Keratinocyte (primary cell): ENCODE data around the gene ARID3C. TPM values are rescaled to one million over a fixed set of nuclear protein-coding genes. Genes with fewer than 3 reads are reported as not detected.

Source experiments
- DNase-seq: peaks from one replicate; pipeline ENCODE4 v3.0.0-alpha.2; 2011; ENCODE audit warnings: low read depth, missing footprints, low spot score
- FAIRE-seq: peaks from 2 replicates; lab custom pipeline; 2011; peaks lifted over from hg19 to GRCh38; lab: Jason Lieb, UNC
- H2AFZ ChIP-seq: 2 replicates; pipeline ENCODE4 v1.6.0; 2012; ENCODE audit warnings: low read length, control low read depth, inconsistent platforms; ENCODE audit not compliant: control insufficient read depth
- H3K27ac ChIP-seq: 2 replicates; pipeline ENCODE4 v1.5.1; 2011; ENCODE audit warnings: low read length; ENCODE audit not compliant: control insufficient read depth, insufficient read depth
- H3K27me3 ChIP-seq: 3 replicates; pipeline ENCODE4 v1.6.0; 2011; ENCODE audit warnings: low read length; ENCODE audit not compliant: control insufficient read depth, insufficient read depth; ENCODE audit errors: extremely low read depth
- H3K36me3 ChIP-seq, 2 experiments: 2 replicates in 1 of 2; 3 replicates in 1 of 2; pipeline ENCODE4 v1.5.1; 2011; ENCODE audit warnings: low read length in 2 of 2, mild to moderate bottlenecking in 1 of 2; ENCODE audit not compliant: control insufficient read depth in 2 of 2, insufficient read depth in 2 of 2; ENCODE audit errors: extremely low read depth in 1 of 2
- H3K4me1 ChIP-seq: 3 replicates; pipeline ENCODE4 v1.5.1; 2011; ENCODE audit warnings: low read length; ENCODE audit not compliant: control insufficient read depth, insufficient read depth; ENCODE audit errors: extremely low read depth
- H3K4me2 ChIP-seq: 3 replicates; pipeline ENCODE4 v1.6.0; 2011; ENCODE audit warnings: low read depth, low read length; ENCODE audit not compliant: control insufficient read depth, insufficient read depth; ENCODE audit errors: extremely low read depth
- H3K4me3 ChIP-seq, 3 experiments: fragments of 200-600 bp in 1 of 3; sonication (generic) in 1 of 3; 2 replicates in 2 of 3; 3 replicates in 1 of 3; pipeline ENCODE4 v1.5.1; 2011 to 2016; ENCODE audit warnings: low read length in 3 of 3, mild to moderate bottlenecking in 3 of 3, control low read depth in 2 of 3, inconsistent platforms in 1 of 3, low read depth in 1 of 3, mixed read lengths in 1 of 3, mixed run types in 1 of 3, moderate library complexity in 1 of 3; ENCODE audit not compliant: control insufficient read depth in 2 of 3, insufficient read depth in 2 of 3; ENCODE audit errors: extremely low read depth in 1 of 3
- H3K79me2 ChIP-seq: 2 replicates; pipeline ENCODE4 v1.6.0; 2012; ENCODE audit warnings: low read length; ENCODE audit not compliant: control insufficient read depth, insufficient read depth
- H3K9ac ChIP-seq: 3 replicates; pipeline ENCODE4 v1.6.0; 2011; ENCODE audit warnings: low read length; ENCODE audit not compliant: control insufficient read depth, insufficient read depth; ENCODE audit errors: extremely low read depth
- H3K9me1 ChIP-seq: 3 replicates; pipeline ENCODE4 v1.6.0; 2011; ENCODE audit warnings: low read length; ENCODE audit not compliant: control insufficient read depth, insufficient read depth; ENCODE audit errors: extremely low read depth
- H3K9me3 ChIP-seq: 2 replicates; pipeline ENCODE4 v1.5.1; 2012; ENCODE audit warnings: low read depth, low read length; ENCODE audit not compliant: control insufficient read depth
- H4K20me1 ChIP-seq: 3 replicates; pipeline ENCODE4 v1.6.0; 2011; ENCODE audit warnings: low read length; ENCODE audit not compliant: control insufficient read depth, insufficient read depth; ENCODE audit errors: extremely low read depth
- EZH2 ChIP-seq: IDR thresholded peaks from one replicate; pipeline ENCODE4 v1.6.1; 2012; ENCODE audit warnings: inconsistent platforms, mild to moderate bottlenecking, low read length, moderate library complexity
- dilution Hi-C: fragments of 300-500 bp; cut with MboI; formaldehyde crosslinking; loops from one replicate; pipeline ENCODE4 v1.7.0; 2020; ENCODE audit warnings: low sequenced_read_pairs; ENCODE audit not compliant: extremely low pct_ligation_motif_present
- polyA plus RNA-seq, 5 experiments: library from polyadenylated mRNA; depleted of rRNA in 3 of 5; stranded (reverse) in 3 of 5; stranded (forward) in 1 of 5; unstranded in 1 of 5; fragments of >200 nt; gene quantifications; 1 replicate in 1 of 5; 2 replicates in 3 of 5; 3 replicates in 1 of 5; pipeline versions ENCODE4 v1.2.1 to v1.2.3, GENCODE V29; 2011 to 2012; ENCODE audit warnings: missing spikeins in 2 of 5, low read depth in 1 of 5, low replicate concordance in 1 of 5
- TF ChIP-seq, protein P1 (sequence below), 3 experiments: IDR thresholded peaks in 1 of 3; conservative IDR thresholded peaks in 1 of 3; optimal IDR thresholded peaks in 1 of 3; 2 replicates in 2 of 3; 3 replicates in 1 of 3; pipeline versions ENCODE3 to v1.5.1; 2011; ENCODE audit warnings: low read length in 3 of 3, mild to moderate bottlenecking in 3 of 3, moderate library complexity in 2 of 3, control low read depth in 1 of 3, inconsistent platforms in 1 of 3; ENCODE audit not compliant: insufficient read depth in 2 of 3; ENCODE audit errors: extremely low read depth in 1 of 3

ARID3C gene
- polyA plus RNA-seq, 1 donor (not counting 4 experiments of a cell fraction or from before 2014, with no cell fraction given), result not detected

DNA sequence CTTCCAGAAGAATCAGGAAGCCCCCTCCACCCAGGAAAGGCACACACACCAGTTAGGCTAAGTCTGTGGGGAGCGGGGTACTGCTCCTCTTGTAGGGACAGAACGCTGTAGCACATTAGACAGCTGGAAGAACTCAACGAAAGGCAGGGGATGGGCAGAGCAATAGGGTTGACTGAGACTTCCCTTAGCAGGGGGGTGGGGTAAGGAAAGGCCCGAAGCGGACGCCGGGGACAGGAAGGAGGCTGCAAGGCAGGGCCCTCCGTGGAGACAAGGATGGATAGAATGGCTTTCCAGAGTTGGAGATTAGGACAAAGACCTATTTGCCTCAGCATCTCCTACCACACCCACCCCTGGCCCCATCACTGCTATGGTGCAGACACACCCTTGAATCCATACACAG is 53.6 kb downstream of the ARID3C start:
- H3K27me3 ChIP-seq, result peaks cover 67% of the 10 kb centered on the region
- H3K4me1 ChIP-seq, result no peaks in the 10 kb centered on the region
- H3K36me3 ChIP-seq, result no peaks in the 10 kb centered on the region
- FAIRE-seq, result no peak
- H4K20me1 ChIP-seq, result no peaks in the 10 kb centered on the region
- no peak overlapping the region for H2AFZ ChIP-seq
- no peak overlapping the region for H3K27ac ChIP-seq
- no peaks in the 10 kb centered on the region for H3K9me3 ChIP-seq
- H3K4me3 ChIP-seq, result no peak overlapping the region
- no peaks in the 10 kb centered on the region for H3K79me2 ChIP-seq
- no peak overlapping the region for H3K4me2 ChIP-seq
- DNase-seq, result no peak
- dilution Hi-C loops, result no loop called here
- no peak for TF ChIP-seq EZH2
- TF ChIP-seq, protein P1, sequence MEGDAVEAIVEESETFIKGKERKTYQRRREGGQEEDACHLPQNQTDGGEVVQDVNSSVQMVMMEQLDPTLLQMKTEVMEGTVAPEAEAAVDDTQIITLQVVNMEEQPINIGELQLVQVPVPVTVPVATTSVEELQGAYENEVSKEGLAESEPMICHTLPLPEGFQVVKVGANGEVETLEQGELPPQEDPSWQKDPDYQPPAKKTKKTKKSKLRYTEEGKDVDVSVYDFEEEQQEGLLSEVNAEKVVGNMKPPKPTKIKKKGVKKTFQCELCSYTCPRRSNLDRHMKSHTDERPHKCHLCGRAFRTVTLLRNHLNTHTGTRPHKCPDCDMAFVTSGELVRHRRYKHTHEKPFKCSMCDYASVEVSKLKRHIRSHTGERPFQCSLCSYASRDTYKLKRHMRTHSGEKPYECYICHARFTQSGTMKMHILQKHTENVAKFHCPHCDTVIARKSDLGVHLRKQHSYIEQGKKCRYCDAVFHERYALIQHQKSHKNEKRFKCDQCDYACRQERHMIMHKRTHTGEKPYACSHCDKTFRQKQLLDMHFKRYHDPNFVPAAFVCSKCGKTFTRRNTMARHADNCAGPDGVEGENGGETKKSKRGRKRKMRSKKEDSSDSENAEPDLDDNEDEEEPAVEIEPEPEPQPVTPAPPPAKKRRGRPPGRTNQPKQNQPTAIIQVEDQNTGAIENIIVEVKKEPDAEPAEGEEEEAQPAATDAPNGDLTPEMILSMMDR (optimal IDR thresholded peaks at IDR 0.05 in 1 of 3, IDR thresholded peaks at IDR 0.05 in 1 of 3, conservative IDR thresholded peaks at IDR 0.05 in 1 of 3; ENCODE audit: extremely low read depth in 1 of 3, insufficient read depth in 2 of 3, low read length in 3 of 3), result no peak
- H3K9ac ChIP-seq, result no peak overlapping the region
- H3K9me1 ChIP-seq, result no peaks in the 10 kb centered on the region

DNA sequence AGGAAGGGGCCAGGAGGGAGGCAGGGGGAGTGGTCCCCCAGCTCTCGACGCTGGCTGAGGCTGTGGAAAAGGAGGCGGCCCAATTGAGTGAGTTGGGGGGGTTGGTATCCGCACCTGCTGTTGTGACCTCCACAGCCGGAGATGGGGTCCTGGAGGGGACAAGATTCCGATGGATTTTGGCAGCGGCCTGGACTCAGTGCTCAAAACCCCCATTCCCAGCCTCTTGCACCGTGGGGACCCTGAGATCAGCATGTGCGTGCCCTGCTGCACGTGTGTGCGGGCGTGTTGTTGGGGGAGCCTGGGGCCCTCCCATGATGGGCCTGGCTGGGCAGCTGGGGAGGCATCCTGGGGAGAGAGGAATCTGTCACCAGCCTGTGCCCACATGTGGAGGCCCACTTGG is 54.3 kb downstream of the ARID3C start:
- no peak overlapping the region for H3K9ac ChIP-seq
- H3K9me3 ChIP-seq, result no peaks in the 10 kb centered on the region
- dilution Hi-C loops, result no loop called here
- no peaks in the 10 kb centered on the region for H3K36me3 ChIP-seq
- peaks cover 67% of the 10 kb centered on the region for H3K27me3 ChIP-seq
- H4K20me1 ChIP-seq, result no peaks in the 10 kb centered on the region
- DNase-seq, result no peak
- FAIRE-seq, result no peak
- no peaks in the 10 kb centered on the region for H3K4me1 ChIP-seq
- H2AFZ ChIP-seq, result no peak overlapping the region
- no peaks in the 10 kb centered on the region for H3K79me2 ChIP-seq
- no peak overlapping the region for H3K27ac ChIP-seq
- H3K9me1 ChIP-seq, result no peaks in the 10 kb centered on the region
- H3K4me3 ChIP-seq, result no peak overlapping the region
- TF ChIP-seq, protein P1 (optimal IDR thresholded peaks at IDR 0.05 in 1 of 3, IDR thresholded peaks at IDR 0.05 in 1 of 3, conservative IDR thresholded peaks at IDR 0.05 in 1 of 3; ENCODE audit: extremely low read depth in 1 of 3, insufficient read depth in 2 of 3, low read length in 3 of 3), result no peak
- no peak for TF ChIP-seq EZH2
- no peak overlapping the region for H3K4me2 ChIP-seq
